NCI-H82 treated with DMSO at 0.1 percent for 48 hours (cell line): Measurements from ENCODE around the gene COLEC12.

Source experiments
- DNase-seq: peaks from one replicate; lab custom pipeline; 2025; ENCODE audit not compliant: unreplicated experiment; lab: John Stamatoyannopoulos, UW

The COLEC12 gene

DNA sequence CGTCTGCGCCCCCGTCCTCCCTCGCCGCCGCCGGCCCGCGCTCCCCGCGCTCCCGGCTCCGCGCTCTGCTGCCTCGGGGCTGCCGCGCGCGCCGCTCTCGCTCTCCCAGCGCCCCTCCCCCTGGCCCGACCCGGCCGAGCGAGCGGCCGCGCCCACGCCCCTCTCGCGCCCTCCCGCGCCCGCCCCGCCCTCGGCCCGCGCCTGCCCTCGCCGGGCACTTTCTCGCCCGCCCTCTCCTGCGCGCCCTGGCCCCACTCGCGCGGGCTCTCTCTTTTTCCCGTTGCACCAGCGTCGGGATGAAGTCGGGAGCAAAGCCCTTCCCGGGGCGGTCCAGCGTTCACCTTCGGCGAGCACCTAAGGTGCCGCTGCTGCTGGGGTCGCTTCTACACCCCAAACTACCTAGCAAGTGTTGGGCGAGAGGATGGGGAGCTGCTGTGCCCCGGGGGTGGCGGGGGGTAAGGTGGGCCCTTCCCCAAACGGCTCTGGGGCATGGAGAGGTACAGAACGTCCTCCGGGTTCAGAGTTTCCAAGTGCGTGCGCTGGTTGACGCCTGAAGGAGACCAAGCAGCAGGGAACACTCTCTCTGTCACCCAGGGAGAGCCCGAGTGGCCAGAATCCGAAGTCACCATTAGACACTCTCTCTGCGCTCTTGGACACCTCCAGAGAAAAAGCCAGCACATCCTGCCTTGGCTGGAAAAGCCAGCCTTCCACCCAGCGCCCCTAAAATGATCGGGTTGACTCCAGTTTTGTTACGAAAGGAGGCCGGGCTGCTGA lies at the start of gene COLEC12:
Gene COLEC12 (minus strand): TSS at position 70 of the 774 bp plus-strand sequence. CDS start 187 bp downstream, outside the sequence.
- DNase-seq: no peak

DNA sequence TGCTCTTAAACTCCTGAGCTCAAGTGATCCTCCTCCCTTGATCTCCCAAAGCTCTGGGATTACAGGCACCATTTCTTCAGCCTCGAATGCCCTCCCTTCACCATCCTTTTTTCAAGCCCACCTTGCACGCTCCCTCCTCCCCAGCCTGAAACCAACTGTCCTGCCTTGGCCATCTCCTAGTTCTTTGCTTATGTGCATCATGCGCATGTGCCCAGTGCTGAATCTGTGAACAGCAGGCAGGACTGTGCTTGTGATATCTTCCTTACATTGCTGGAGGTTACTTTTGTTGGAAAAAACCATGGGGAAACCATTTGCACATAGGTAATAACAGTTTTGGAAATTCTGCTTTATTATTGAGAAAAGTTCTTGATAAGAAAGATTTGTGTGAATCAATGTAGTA lies 49.5 kb upstream of the COLEC12 start:
- DNase-seq: no peak

DNA sequence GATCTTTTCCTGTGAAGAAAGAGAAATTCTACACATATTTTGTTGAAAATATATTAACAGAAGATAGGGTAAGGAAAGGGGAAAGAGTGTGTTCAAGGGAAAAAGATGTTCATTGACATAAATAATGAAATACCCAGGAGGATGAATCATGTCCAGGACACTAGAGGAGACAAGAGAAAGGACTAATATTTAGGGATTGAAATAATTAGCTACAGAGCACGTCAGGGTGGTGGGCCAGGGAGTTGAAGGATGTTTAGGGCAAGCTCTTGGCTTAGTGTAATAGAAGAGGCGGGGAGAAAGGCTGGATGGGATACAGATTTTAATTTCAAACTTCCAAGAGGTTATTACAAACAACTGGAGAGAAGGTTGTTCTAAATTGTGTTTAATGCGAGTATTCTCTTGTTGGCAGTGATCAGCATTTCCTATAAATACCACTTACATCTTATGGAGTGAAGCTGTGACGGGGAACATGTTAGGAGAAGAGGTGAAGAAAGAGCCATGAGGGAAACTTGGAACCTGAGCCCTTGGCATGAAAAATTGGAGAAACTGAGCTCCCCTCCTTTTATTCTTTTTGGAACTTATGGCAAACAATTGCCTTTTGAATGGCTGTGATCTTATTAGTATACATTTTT lies 43.1 kb upstream of the COLEC12 start:
- DNase-seq: no peak

DNA sequence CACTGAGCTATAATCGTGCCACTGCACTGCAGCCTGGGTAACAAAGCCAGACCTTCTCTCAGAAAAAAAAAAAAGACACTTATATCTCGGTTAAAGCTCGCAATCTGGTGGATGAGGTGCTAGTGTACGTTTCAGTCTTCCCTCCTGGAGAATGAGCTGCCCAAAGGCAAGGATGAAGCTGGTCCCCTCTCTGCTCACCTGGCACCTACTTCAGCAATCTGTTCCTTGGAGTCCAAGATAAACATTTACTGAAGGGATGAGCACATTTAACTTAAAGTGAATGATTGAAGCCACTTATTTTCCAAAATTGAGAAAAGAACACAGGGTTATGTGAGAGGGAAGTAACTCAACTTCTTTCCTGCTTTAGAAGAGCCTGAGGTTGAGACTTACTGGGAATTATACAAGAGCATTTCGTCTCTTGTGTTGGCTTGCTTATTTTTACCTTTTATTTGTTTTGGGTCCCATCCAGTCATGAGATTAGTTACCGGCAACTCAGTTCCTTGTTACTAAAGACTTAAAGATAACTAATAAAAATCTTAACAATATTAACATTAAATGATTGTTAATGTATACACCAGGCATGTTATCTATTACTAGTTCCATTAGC lies 33.6 kb upstream of the COLEC12 start:
- no peak for DNase-seq

DNA sequence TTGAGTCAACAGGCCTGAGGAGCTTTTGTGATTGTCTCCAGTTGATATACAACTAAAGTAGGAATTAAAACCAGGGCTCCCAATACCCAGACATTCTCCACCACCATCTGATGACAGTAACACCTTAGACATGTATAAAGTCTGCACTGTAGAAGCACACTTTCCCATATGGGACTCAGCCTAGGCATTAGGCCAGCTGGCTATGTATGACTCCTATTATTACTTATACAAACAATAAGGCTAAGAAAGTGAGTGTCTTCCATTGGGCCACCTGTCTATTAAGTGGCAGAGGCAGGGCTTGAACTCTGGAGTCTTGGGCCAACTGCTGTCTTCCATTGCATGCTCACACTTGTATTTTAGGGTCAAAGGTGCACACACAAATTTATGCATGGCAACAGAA lies 32.1 kb upstream of the COLEC12 start:
- no peak for DNase-seq

DNA sequence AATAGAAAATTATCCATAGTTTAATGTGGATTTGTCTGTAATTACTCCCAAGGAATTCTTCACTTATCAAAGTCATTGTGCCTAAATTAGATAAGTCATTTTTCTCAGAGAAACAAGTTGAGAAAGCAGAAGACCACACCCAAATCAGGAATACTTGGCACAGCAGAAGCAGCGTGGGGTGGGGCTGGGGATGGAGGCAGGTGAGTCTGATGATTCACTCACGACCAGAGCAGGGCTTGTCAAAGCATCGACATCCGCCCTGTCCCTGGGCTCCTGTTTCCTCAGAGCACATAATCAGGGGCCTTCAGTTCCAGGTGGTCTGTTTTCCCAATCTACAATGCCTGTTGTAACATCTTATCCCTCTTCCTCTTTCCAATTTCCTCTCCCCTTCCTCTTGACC lies 31.5 kb upstream of the COLEC12 start:
- no peak for DNase-seq

DNA sequence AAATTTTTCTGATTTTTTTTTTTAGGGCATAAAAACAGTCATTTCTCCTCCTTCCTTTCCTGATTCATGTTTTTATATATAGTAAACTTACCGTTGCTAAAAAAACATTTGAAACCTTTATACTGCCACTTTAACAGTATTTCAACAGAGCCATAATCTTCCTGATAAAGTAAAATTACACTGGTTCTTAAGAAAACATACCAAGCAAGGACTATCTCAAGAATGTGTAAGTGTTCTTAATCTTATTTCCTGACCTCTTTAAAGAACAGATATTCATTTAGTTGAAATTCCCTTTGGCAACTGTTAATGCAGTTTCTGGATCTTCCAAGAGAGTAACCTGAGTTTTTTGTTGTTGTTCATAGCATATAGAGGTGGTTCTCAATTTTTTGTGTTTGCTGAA lies 26.6 kb upstream of the COLEC12 start:
- no peak for DNase-seq

DNA sequence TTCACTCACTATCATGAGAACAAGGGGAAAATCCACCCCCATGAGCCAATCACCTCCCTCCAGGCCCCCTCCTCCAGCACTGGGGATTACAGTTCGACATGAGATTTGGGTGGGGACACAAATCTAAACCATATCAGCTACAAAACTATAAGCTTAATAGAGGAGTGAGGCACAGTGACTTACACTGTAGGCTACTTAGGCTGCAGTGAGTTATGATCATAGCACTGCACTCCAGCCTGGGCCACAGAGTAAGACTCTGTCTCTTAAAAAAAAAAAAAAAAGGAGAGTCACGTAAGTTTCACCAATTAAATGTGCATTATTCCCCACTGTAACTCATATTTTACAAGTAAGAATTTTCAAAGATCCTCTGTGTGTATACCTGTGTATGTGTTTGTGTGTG lies 26.2 kb upstream of the COLEC12 start:
- DNase-seq: no peak

DNA sequence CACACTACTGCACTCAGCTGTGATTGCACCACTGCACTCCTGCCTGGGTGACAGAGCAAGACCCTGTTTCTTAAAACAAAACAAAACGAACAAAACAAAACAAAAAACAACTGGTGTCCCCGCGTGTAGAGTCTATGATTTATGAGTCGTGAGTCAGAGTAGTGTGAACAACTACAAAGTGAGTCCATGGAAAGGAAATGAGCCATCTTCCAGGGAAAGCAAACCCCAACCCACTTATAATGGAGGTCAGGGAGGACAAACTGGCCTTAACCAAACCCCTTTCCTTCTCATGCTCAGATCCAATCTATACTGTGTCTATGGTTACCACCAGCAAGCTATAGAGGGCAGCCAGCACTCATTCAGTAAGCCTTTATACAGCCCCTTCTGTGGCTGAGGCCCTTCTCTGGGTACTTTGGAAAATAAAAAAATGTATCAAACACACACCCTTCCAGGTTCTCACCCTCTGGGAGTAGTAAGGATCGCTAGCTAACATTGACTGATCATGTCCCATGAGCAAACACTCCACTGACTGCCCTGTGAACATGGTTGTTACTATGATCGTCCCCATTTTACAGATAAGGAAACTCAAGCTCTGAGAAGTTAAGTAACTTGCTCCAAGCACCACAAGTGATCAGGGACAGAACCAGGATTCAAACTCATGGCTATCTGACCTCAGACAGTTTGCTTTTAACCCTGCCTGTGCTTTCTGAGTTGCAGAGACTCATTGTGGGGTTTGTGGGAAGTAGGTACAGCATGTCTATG lies 24.7 kb upstream of the COLEC12 start:
- no peak for DNase-seq

DNA sequence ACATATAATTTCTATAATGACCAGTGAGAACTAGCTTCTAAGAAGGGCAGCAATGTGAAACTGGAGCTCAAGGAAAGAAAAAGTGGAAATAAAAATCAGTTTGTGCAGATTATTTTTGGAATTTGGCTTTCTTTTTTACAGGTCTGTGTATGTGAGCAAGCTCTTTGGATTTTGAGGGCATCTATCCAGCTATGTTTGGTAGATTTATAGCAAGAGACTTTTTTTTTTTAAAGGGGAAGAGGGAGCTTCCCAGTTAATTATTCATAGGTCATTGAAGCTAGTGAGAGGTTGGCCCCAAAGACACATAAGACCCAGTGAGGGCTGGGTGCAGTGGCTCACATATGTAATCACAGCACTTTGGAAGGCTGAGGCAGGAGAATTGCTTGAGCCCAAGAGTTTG lies 24.0 kb upstream of the COLEC12 start:
- no peak for DNase-seq

DNA sequence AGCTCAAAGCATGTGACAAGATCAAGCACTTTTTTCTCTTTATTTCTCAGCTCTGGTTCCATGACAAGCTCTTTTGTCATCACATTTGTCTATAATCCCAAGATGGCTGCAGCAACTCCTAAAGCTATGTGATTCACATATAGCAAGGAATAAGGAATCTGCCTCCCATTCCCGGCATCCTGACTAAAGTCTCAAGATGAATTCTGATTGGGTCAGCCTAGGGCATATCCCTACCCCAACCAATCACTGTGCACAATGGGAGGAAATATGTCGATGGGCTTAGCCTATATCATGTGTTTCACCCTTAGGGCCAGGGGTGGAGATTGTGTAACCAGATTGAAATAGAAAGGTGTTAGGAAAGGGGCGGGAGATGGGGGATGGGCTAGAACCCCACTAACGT lies 23.1 kb upstream of the COLEC12 start:
- DNase-seq: no peak

DNA sequence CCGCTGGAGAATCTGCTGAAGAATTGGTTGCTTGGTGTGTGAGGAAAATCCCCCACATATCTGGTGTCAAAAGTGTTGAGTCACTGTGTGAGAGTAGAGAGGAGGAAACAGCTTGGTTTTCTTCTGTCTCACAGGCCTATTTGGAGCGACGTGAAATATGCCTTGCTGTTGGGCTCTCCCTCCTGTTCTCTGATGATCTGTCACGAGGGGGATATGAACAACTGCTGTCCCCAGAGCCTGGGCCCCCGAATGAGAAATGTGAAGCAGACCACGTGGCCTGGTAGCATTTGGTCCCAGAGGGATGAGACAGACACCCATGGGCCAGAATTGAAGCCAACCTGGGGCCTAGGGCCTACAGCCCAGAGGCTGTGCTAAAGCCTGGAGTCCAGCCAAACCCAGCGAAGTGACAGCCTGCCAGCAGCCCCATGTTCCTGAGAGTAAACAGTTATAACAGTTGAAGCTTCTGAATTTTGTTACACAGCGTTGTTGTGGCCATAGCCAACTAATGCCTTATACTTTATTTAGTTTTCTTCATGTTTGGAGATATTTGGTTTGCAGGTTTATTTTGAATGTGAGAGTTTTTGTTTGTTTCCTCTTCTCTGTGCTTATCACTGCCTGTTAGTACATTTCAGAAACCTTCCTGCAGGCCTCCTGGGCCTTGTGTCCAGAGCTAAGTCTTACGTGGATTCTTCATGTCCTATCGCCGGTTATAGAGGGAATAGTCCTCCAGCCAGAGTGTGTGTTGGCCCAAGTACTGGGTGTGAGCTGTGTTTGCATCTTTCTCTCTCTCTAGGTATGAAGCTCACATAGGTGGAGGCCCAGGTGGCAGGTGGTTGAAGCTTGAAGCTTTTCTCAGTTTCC lies 18.7 kb upstream of the COLEC12 start:
- DNase-seq: no peak

DNA sequence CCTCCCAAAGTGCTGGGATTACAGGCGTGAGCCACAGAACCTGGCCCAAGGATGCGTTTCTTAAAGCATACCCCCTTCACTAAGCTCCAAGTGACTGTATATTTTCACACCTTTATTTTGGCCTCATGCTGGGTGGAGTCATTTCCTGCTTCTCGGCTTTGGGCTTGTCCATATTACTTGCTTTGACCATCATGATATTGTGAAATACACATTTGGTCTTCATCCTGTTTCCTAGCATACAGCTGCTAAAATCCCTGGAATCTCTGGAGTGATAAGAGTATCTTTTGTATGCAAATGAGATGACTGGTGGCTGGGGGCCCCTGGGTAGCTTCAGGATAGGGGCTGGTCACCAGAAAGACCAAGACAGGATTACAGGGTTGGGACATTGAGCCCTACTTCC lies 17.6 kb upstream of the COLEC12 start:
- no peak for DNase-seq

DNA sequence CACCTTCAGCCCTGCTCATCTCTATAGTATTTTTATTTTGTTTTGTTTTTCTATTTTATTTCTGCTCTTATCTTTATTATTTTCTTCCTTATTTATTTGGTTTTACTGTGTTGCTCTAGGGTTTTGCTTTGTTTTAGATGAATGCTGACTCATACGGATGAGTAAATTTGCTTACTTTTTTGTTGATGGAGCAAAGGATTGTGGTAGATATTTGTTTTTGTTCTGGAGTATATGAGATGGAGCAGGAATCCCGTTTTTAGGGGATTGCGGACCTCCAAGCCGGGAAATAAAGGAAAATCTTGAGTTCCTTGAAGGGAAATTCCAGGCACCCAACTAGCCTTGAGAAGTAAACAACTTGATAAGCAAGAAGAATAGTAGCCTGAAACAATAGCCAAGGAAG lies 15.3 kb upstream of the COLEC12 start:
- DNase-seq: no peak

DNA sequence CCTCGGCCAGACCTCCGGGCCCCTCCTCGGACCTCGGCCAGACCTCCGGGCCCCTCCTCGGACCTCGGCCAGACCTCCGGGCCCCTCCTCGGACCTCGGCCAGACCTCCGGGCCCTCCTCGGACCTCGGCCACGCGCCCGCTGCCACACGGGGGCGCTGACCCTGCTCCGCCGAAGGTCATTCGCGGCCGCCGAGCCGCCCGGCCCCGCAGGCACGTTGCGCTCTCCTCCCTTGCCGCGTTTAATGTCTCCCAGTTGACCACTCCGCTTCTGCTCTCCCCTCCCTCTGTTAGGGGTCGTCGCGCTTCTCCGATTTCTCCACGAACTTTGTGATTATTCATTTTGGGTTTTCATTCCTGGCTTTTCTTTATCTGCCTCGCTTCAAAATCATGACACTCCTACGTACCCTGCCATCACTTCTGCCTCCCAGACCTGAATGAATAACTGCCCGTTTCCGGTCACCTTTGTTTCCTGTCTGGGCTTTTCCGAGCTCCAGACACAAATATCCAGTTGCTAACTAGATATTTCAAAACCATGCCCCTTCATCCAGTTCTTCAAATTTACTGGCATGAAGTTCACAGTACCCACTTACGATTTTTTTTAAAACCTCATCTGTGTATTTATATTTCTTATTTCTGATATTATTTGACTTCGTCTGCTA lies 14.8 kb upstream of the COLEC12 start:
- no peak for DNase-seq

DNA sequence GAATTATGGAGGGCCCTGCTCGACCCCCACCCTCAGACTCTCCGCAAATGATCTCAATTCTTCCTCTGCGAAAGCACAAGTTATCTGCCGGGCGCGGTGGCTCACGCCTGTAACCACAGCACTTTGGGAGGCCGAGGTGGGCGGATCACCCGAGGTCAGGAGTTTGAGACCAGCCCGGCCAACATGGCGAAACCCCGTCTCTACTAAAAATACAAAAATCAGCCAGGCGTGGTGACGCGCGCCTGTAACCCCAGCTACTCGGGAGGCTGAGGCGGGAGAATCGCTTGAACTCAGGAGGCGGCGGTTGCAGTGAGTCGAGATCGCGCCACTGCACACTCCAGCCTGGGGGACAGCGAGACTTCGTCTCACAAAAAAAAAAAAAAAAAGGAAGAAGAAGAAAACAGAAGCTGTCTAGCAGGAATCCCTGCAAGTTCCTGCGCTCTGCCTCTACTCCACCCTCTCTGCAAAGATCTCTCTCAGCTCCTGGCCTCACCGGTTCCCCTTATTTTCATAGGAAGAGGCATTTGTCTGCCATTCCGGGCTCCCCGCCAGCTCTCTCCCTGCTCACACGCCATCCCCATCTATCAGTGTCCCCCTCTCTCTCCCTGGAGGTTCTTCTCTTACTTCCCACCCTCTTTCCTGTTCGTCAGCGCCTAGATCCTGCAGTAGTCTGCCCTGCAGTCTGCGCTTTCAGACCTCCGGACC lies 13.5 kb upstream of the COLEC12 start:
- DNase-seq: no peak

DNA sequence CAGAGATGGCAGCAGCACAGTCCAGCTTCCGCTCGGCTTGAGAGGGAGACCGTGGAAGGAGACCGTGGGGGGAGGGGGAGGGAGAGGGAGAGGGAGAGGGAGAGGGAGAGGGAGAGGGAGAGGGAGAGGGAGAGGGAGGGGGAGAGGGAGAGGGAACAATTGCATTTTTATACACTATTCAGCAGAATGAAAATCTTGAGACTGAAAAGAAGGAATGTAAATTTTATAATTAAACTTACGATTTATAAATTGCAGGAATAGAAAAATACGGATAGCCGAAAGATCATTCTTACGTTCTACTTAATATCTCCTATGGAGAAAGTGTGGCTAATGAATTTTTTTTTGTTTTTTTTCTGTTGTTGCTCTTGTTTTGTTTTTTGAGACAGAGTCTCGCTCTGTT lies 12.5 kb upstream of the COLEC12 start:
- no peak for DNase-seq

DNA sequence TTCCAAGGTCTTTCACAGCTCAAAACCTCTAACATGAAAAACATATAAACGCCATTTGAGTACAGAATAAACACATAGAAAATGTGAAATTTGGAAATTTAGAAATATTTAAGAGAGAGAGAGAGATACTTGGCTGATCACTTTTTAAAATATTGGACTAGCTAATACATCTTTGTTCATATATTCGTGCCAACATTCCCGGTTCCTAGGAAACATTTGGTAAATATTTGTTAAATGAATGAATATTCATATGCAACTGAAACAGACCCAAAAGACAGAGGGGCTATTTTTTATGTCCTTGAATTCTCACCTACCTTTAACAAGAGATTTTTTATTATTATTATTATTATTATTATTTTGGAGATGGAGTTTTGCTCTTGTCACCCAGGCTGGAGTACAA lies 8.3 kb upstream of the COLEC12 start:
- DNase-seq: no peak

DNA sequence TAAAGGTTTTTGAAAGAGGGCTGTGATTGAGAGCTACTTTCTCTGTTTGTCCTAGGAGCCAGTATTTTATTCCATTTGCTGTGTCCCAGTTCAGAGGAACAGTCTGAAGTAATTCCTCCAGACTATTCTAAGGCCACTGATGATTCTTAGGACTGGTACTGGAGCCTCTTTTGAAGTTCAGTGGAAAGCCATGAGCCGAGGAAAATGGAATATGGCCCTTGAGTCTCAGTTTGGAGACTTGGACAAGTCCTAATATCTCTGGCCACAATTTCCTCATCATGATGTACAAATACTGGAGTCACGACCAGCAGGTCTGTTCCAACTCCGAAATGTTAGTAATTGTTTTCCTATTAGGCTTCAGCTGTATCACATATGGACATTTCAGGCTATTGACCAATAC lies 7.1 kb upstream of the COLEC12 start:
- DNase-seq: no peak

DNA sequence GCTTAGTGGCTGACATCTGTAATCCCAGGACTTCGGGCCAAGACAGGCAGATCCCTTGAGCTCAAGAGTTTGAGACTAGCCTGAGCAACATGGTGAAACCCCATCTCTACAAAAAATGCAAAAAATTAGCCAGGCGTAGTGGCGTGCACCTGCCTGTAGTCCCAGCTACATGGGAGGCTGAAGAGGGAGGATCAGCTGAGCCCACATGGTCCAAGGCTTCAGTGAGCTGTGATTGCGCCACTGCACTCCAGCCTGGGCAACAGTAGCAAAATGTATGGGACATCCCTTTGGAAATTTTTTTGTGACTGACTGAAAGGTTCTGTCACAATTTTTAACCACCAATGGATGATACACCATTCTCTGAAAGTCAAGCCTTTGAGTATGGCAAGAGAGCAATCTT lies 6.3 kb upstream of the COLEC12 start:
- DNase-seq: no peak
